Lower leg skin (tissue), 4 donors: Measurements from ENCODE around the gene CYFIP1. TPM values are rescaled to one million over a fixed set of nuclear protein-coding genes. Genes with fewer than 3 reads are reported as not detected.

Experiments used
- DNase-seq, 2 donors: peaks; one replicate each; pipeline ENCODE4 v3.0.0-alpha.2; 2019; ENCODE audit warnings: low spot score in 2 of 2
- H3K4me3 ChIP-seq: fragments of 200-600 bp; sonication (generic); 2 replicates; pipeline ENCODE4 v1.5.1; 2017; ENCODE audit warnings: mild to moderate bottlenecking, low read depth; ENCODE audit not compliant: poor library complexity, severe bottlenecking
- POLR2A ChIP-seq, 2 donors: fragments of 450-650 bp; IDR thresholded peaks; one replicate each; pipeline ENCODE4 v1.6.1; 2016 to 2017; ENCODE audit warnings: antibody characterized with exemption in 2 of 2, mild to moderate bottlenecking in 1 of 2, moderate library complexity in 1 of 2
- WGBS, 2 donors: methylation state at CpG; one replicate each; pipeline ENCODE4 v1.1.5; 2018; 5-methylcytosine and 5-hydroxymethylcytosine counted together
- intact Hi-C: fragments of 100-400 bp; cut with DNase I; formaldehyde crosslinking; loops from one replicate; pipeline ENCODE4 v1.15.0; 2023; ENCODE audit warnings: low total_unique reads
- total RNA-seq, 4 donors: library from RNA; depleted of rRNA; stranded (reverse); fragments of >200 nt; gene quantifications; one replicate each; pipeline ENCODE4 v1.1.0, GENCODE V29; 2016
- TF ChIP-seq, protein P1 (sequence below), 3 donors: fragments of 450-650 bp; IDR thresholded peaks; one replicate each; pipeline ENCODE4 v1.5.1; 2016; ENCODE audit warnings: antibody characterized with exemption in 3 of 3, mild to moderate bottlenecking in 3 of 3, moderate library complexity in 2 of 3

CYFIP1 gene
- total RNA-seq, 4 donors from 2014 or later = 81.0 to 108 (median 94.6) TPM

DNA sequence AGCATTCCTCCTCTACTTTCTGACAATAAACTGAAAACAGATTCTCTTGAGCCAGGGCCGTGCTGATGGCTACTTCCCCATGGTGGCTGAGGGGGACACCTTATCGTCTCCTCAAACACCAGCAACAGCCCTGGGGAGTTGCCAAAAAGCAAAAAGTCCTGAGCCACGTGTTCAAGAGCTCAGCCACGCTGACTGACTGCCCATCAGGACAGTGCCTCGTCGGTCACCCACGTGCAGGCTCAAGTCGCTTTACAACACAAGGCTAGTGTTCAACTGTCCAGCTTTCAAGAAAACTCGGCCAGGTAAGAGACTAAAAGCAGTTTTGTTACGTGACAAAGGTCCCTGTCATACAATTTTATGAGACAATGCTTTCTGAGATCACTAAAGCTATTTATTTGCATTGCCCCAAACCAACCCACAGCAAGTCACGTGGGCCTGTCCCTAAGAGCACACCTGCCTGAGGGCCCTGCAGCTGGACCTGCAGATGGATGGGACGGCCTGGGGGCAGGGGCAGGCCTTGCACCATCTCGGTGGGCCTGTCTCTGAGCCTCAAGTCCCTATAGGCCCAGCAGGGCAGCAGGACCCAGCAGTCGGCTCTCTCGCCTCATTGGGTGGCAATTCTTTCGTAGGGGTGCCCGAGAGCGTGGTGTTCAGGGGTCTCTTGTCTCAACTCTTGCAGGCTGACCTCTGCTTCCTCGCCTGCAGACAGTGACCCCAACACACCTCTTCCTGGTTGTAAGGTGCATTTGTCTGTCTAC lies 99.0 kb downstream of the CYFIP1 start:
- intact Hi-C loops = no loop called here
- TF ChIP-seq, protein P1, sequence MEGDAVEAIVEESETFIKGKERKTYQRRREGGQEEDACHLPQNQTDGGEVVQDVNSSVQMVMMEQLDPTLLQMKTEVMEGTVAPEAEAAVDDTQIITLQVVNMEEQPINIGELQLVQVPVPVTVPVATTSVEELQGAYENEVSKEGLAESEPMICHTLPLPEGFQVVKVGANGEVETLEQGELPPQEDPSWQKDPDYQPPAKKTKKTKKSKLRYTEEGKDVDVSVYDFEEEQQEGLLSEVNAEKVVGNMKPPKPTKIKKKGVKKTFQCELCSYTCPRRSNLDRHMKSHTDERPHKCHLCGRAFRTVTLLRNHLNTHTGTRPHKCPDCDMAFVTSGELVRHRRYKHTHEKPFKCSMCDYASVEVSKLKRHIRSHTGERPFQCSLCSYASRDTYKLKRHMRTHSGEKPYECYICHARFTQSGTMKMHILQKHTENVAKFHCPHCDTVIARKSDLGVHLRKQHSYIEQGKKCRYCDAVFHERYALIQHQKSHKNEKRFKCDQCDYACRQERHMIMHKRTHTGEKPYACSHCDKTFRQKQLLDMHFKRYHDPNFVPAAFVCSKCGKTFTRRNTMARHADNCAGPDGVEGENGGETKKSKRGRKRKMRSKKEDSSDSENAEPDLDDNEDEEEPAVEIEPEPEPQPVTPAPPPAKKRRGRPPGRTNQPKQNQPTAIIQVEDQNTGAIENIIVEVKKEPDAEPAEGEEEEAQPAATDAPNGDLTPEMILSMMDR (IDR thresholded peaks at IDR 0.05) = no peak
- TF ChIP-seq POLR2A (IDR thresholded peaks at IDR 0.05) = no peak
- H3K4me3 ChIP-seq = no peak overlapping the region
- peak in 1 of 2 donors; percentile 73 for DNase-seq
- 87 to 95% methylated on average over 19 of the region's 19 CpGs for WGBS, 2 donors

GRCh38 chr15:22880068-22880980 lies 99.8 kb downstream of the CYFIP1 start:
- intact Hi-C loops = no loop called here
- H3K4me3 ChIP-seq = no peak overlapping the region
- WGBS, 2 donors = 91 to 94% methylated on average over 32 to 33 of the region's 33 CpGs
- DNase-seq = peak in 1 of 2 donors; percentile 81
- no peak for TF ChIP-seq POLR2A (IDR thresholded peaks at IDR 0.05)
- TF ChIP-seq, protein P1 (IDR thresholded peaks at IDR 0.05) = no peak

- DNase-seq = peak in 1 of 2 donors; percentile 72
- no peak for TF ChIP-seq POLR2A (IDR thresholded peaks at IDR 0.05)
- TF ChIP-seq, protein P1 (IDR thresholded peaks at IDR 0.05) = no peak
- intact Hi-C loops = no loop called here
- no peak overlapping the region for H3K4me3 ChIP-seq
- 89 to 91% methylated on average over 10 of the region's 10 CpGs for WGBS, 2 donors
Observed at GRCh38 chr15:22878103-22878502, 102.1 kb downstream of the CYFIP1 start.

DNA sequence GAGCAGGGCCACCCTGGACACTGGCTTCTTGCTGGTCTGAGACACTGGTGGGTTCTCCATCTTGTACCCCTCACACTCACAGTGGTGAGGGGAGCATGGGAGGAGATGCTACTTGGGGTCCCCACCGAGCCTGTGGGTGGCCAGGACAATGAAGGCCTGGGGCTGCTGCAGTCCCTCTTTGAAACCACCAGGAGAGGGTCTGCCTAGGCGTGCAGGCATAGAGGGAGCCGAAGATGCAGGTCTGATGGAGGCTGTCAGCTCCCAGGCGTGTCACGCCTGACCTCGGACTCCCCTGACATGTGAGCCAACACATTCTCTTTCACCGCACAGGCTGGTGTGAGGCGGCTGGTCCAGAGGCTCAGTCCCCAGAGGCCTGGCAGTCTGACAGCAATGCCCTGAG lies 102.6 kb downstream of the CYFIP1 start:
- no peak overlapping the region for H3K4me3 ChIP-seq
- peak in 1 of 2 donors; percentile 78 for DNase-seq
- intact Hi-C loops = no loop called here
- WGBS, 2 donors = 92 to 100% methylated on average over 6 to 8 of the region's 8 CpGs
- TF ChIP-seq, protein P1 (IDR thresholded peaks at IDR 0.05) = no peak
- no peak for TF ChIP-seq POLR2A (IDR thresholded peaks at IDR 0.05)

- TF ChIP-seq POLR2A (IDR thresholded peaks at IDR 0.05) = no peak
- TF ChIP-seq, protein P1 (IDR thresholded peaks at IDR 0.05) = no peak
- WGBS, 2 donors = 97 to 99% methylated on average over 5 of the region's 5 CpGs
- peak in 1 of 2 donors; percentile 28 for DNase-seq
- H3K4me3 ChIP-seq = no peak overlapping the region
- intact Hi-C loops = no loop called here
Observed at GRCh38 chr15:22877117-22877516, 103.1 kb downstream of the CYFIP1 start.
